Eye (tissue), 1 donor: ENCODE measurements around the gene RPS6KC1.
"Not testable (repeated sequence)": the region's sequence is repeated elsewhere in the genome, so short reads cannot be mapped to it uniquely, and the experiment has no call there.

Experiments used
- DNase-seq: peaks from one replicate; pipeline ENCODE4 v3.0.0-alpha.2; 2015

RPS6KC1 gene

GRCh38 chr1:213295860-213296259, 244.8 kb downstream of the RPS6KC1 start:
- no peak for DNase-seq

- no peak for DNase-seq
Measured at GRCh38 chr1:213296558-213296957, 245.5 kb downstream of the RPS6KC1 start.

- DNase-seq: no peak
Measured at GRCh38 chr1:213297021-213297420, 246.0 kb downstream of the RPS6KC1 start.

GRCh38 chr1:213300433-213300832, 249.4 kb downstream of the RPS6KC1 start:
- DNase-seq: no peak

GRCh38 chr1:213301524-213301923, 250.5 kb downstream of the RPS6KC1 start:
- not testable (repeated sequence) for DNase-seq

GRCh38 chr1:213303286-213303685, 252.2 kb downstream of the RPS6KC1 start:
- DNase-seq: no peak

GRCh38 chr1:213315571-213315970, 264.5 kb downstream of the RPS6KC1 start:
- no peak for DNase-seq

GRCh38 chr1:213318458-213318857, 267.4 kb downstream of the RPS6KC1 start:
- DNase-seq: not testable (repeated sequence)

- no peak for DNase-seq
Measured at GRCh38 chr1:213320191-213320870, 269.3 kb downstream of the RPS6KC1 start.
